PC-9 (cell line): ENCODE measurements around the gene TBPL1. TPM values are rescaled to one million over a fixed set of nuclear protein-coding genes. Genes with fewer than 3 reads are reported as not detected.
"Not testable (repeated sequence)": the region's sequence is repeated elsewhere in the genome, so short reads cannot be mapped to it uniquely, and the experiment has no call there.

Experiments used
- BruUV-seq: library from RNA; stranded (reverse); fragments of 400-500 nt; replicated peaks from 2 replicates; lab custom pipeline; 2021; lab: Mats Ljungman, UMichigan
- CTCF ChIA-PET: fragments of 300-600 bp; sonication (Branson Sonifier 250); formaldehyde crosslinking; loops from one replicate; lab custom pipeline; 2022; ENCODE audit warnings: antibody characterized with exemption; lab: Charles Lee
- POLR2A ChIA-PET: fragments of 300-600 bp; sonication (Branson Sonifier 250); formaldehyde crosslinking; loops from one replicate; lab custom pipeline; 2022; ENCODE audit warnings: antibody characterized with exemption; ENCODE audit not compliant: unreplicated experiment; lab: Charles Lee
- DNase-seq, 2 experiments: peaks; one replicate each; pipeline versions ENCODE4 v3.0.0 to v3.0.0-alpha.2; 2015 to 2022; ENCODE audit warnings: mixed read lengths in 1 of 2
- H2AFZ ChIP-seq: fragments of 200-600 bp; sonication (generic); 2 replicates; pipeline ENCODE4 v1.8.1; 2017; ENCODE audit warnings: antibody characterized with exemption
- H3F3A ChIP-seq: fragments of 200-600 bp; sonication (generic); 2 replicates; pipeline ENCODE4 v1.8.1; 2017; ENCODE audit warnings: antibody characterized with exemption, mild to moderate bottlenecking, low read depth; ENCODE audit not compliant: insufficient read depth
- H3K27ac ChIP-seq: fragments of 200-600 bp; sonication (generic); 2 replicates; pipeline ENCODE4 v1.6.1; 2016; ENCODE audit warnings: mixed run types
- H3K27me3 ChIP-seq: fragments of 200-600 bp; sonication (generic); 2 replicates; pipeline ENCODE4 v1.6.1; 2016; ENCODE audit warnings: low read depth, mixed run types; ENCODE audit not compliant: insufficient read depth
- H3K36me3 ChIP-seq: fragments of 200-600 bp; sonication (generic); 2 replicates; pipeline ENCODE4 v1.6.1; 2016; ENCODE audit warnings: low read depth, mixed run types
- H3K4me1 ChIP-seq: fragments of 200-600 bp; sonication (generic); replicated peaks from 2 replicates; pipeline ENCODE4 v1.6.1; 2016; ENCODE audit warnings: mixed run types; ENCODE audit not compliant: insufficient read depth
- H3K4me2 ChIP-seq: fragments of 200-600 bp; sonication (generic); 2 replicates; pipeline ENCODE4 v1.6.1; 2017; ENCODE audit warnings: mixed run types
- H3K4me3 ChIP-seq: fragments of 200-600 bp; sonication (generic); 2 replicates; pipeline ENCODE4 v1.6.1; 2016; ENCODE audit warnings: mixed run types
- H3K79me2 ChIP-seq: fragments of 200-600 bp; sonication (generic); 2 replicates; pipeline ENCODE4 v1.6.1; 2017; ENCODE audit warnings: low read depth, mixed run types
- H3K9me2 ChIP-seq: fragments of 200-600 bp; sonication (generic); 2 replicates; pipeline ENCODE4 v1.8.1; 2017; ENCODE audit warnings: mild to moderate bottlenecking; ENCODE audit not compliant: insufficient read depth
- H3K9me3 ChIP-seq: fragments of 200-600 bp; sonication (generic); 2 replicates; pipeline ENCODE4 v1.8.1; 2016; ENCODE audit warnings: low read depth; ENCODE audit not compliant: insufficient read depth
- H4K20me1 ChIP-seq: fragments of 200-600 bp; sonication (generic); 2 replicates; pipeline ENCODE4 v1.8.1; 2017; ENCODE audit not compliant: insufficient read depth
- CTCF ChIP-seq: fragments of 200-600 bp; sonication (generic); conservative IDR thresholded peaks from 2 replicates; pipeline ENCODE4 v1.6.1; 2017; ENCODE audit warnings: mixed run types, antibody characterized with exemption, mild to moderate bottlenecking, moderate library complexity
- EZH2 ChIP-seq: fragments of 200-600 bp; sonication (generic); IDR thresholded peaks from 2 replicates; pipeline ENCODE4 v1.8.0; 2017; ENCODE audit warnings: antibody characterized with exemption, low read depth
- intact Hi-C: fragments of 100-400 bp; cut with micrococcal nuclease; formaldehyde crosslinking; loops from one replicate; pipeline ENCODE4 v1.10.0; 2022; ENCODE audit not compliant: unreplicated experiment
- total RNA-seq: library from RNA; stranded (reverse); gene quantifications from 2 replicates; pipeline ENCODE4 v1.2.3, GENCODE V29; 2021

Gene TBPL1
- total RNA-seq, 1 experiment from 2014 or later = 21.7 TPM

DNA sequence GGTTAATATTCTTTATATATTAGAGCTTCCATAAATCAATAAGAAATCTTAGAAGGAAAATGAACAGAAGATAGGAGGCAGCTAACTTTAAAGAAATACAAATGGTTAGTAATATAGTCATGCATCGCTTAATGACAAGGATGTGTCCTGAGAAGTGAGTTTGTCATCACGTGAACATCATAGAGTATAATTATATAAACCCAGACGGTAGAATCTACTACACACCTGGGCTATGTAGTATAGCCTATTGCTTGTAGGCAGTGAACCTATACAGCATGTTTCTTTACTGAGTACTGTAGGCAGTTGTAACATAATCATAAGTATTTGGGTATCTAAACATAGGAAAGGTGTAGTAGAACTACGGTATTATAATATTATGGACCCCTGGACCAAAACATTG lies 14.3 kb downstream of the TBPL1 start:
- Histone ChIP-seq H3K9me3 (no peaks in the 10 kb centered on the region), H3K4me1 (no peaks in the 10 kb centered on the region), H2AFZ (no peak overlapping the region), H4K20me1 (no peaks in the 10 kb centered on the region), H3K4me3 (no peak overlapping the region), H3K9me2 (no peaks in the 10 kb centered on the region), H3K79me2 (peaks cover 64% of the 10 kb centered on the region), H3F3A (no peaks in the 10 kb centered on the region), H3K27ac (no peak overlapping the region), H3K27me3 (no peaks in the 10 kb centered on the region), H3K36me3 (no peaks in the 10 kb centered on the region), H3K4me2 (no peak overlapping the region)
- DNase-seq = no peak
- CTCF ChIA-PET = interaction anchor here (0.6 kb wide), 1 partner anchor 157 kb away, joined by 3 read pairs; no protein-coding TSS in a partner anchor
- intact Hi-C loops = loop anchor here (2.0 kb wide), 1 partner anchor 15 kb away; the partner anchor contains the start of gene TBPL1
- no TSS peak for BruUV-seq
- TF ChIP-seq EZH2 = no peak
- TF ChIP-seq CTCF = no peak
- POLR2A ChIA-PET = no interaction called here

DNA sequence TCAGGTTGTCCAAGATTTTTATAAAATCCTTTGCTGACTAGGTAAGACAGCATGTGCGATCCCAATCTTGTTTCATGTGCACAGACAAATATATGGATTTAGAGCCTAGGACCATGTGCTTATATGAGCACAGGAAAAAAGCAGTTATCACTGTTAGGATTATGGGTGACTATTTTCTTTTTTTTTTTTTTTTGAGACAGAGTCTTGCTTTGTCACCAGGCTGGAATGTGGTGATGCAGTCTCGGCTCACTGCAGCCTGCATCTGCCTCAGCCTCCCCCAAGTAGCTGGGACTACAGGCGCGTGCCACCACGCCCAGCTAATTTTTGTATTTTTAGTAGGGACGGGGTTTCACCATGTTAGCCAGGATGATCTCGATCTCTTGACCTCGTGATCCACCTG lies 14.8 kb downstream of the TBPL1 start:
- H3K4me2 ChIP-seq, H3K27ac ChIP-seq, H3F3A ChIP-seq, H3K4me1 ChIP-seq, H3K4me3 ChIP-seq, CTCF ChIA-PET, H3K9me2 ChIP-seq, H3K36me3 ChIP-seq, H3K27me3 ChIP-seq, H3K9me3 ChIP-seq, H4K20me1 ChIP-seq, BruUV-seq, H2AFZ ChIP-seq: not testable (repeated sequence)
- POLR2A ChIA-PET = interaction anchor here (0.7 kb wide), 1 partner anchor 93 kb away, joined by 3 read pairs; no protein-coding TSS in a partner anchor
- peak; percentile 29 to 38 for DNase-seq
- intact Hi-C loops = loop anchor here (2.0 kb wide), 1 partner anchor 15 kb away; the partner anchor contains the start of gene TBPL1
- H3K79me2 ChIP-seq = peaks cover 63% of the 10 kb centered on the region

DNA sequence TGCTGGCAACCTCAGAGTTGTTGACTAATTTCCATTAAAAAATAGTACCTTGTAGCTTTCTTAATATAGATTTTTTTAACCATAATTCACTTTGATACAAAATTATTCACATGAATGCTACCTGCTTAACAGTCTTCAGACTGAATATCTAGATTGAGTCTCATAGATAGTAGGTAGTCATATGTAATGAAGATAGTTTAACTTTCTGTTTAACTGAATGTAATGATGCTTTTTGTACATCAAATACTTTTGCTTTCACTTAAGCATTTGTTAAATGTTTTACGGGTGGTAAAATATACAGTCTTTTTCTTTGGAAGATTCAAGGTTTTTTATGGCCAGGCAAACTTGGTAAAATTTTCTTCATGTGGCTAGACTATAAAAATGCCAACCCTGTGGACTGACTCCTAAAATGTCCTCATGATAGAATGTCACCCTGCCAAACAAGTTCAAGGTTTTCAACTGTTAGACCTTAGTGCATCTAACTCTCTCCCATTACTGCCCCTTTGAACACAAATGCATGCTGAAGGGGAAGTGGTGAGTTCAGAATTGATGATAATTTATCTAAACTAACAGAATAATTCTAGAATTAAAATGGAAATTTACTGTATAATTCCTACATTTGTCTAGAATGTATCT lies 16.4 kb downstream of the TBPL1 start:
- Histone ChIP-seq H3K4me3 (no peak overlapping the region), H2AFZ (no peak overlapping the region), H3K4me2 (no peak overlapping the region), H3F3A (peaks cover 8% of the 10 kb centered on the region; the same call in 1 of the 2 replicates), H3K36me3 (no peaks in the 10 kb centered on the region), H4K20me1 (peaks cover 5% of the 10 kb centered on the region; the same call in 1 of the 2 replicates), H3K9me3 (no peaks in the 10 kb centered on the region), H3K79me2 (peaks cover 57% of the 10 kb centered on the region), H3K27ac (no peak overlapping the region), H3K9me2 (no peaks in the 10 kb centered on the region), H3K4me1 (no peaks in the 10 kb centered on the region), H3K27me3 (no peaks in the 10 kb centered on the region)
- DNase-seq = no peak
- no TSS peak for BruUV-seq
- POLR2A ChIA-PET = no interaction called here
- TF ChIP-seq CTCF (no peak), EZH2 (no peak)
- CTCF ChIA-PET = no interaction called here
- intact Hi-C loops = no loop called here
